ENCODE results near the gene CD28.
"Not testable (repeated sequence)": the region's sequence is repeated elsewhere in the genome, so short reads cannot be mapped to it uniquely, and the experiment has no call there.

The CD28 gene

DNA sequence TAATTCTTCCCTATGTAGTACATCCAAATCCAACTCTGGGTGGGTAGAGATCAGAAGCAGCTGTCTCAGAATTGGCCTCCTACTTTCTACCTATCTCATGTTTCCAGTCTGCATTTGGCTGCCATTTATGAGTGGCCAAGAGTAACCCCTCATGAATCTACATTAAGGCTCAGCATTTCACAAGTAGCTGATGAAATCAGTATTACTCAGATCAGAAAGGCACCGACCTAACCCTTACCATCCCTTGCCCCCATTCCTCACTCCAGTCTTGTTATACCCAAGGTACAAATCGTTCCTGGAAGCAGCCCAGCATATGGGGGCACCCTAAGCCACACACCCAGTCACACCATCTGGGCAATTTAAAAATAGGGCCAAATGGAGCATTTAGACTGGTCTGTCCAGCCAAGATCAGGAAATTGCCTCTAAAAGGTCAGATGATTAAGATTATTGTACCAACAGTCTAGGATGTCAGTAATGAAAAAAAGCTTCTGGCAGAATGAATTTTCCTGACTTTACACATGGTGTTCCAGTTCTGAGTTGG is 37.1 kb downstream of the CD28 start:
- no peak for DNase-seq (ENCODE audit: low read depth in 2 of 2, low spot score in 1 of 2)

DNA sequence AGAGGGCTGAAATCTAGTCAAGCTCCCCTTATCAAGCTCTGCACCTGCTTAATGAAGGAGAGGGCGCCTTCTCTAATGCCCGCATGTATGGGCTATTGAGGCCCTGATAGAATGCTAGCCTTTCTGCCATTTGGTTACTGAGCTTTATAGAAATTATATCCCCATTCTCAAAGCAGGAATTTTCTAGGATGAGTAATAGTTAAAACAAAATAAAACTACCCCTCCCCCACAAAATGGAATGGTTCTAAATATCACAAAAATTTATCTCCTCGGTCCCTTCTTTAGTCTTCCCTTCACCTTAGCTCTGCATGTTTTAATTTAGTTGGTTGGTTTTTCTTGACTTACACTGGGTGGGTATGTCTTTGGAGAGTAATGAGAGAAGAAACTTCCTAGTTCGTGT is 37.7 kb downstream of the CD28 start:
- DNase-seq (ENCODE audit: low read depth in 2 of 2, low spot score in 1 of 2), result no peak

- no peak for DNase-seq (ENCODE audit: low read depth in 2 of 2, low spot score in 1 of 2)
These were observed 38.8 kb downstream of the CD28 start for GRCh38 chr2:203745267-203745666.

- no peak for DNase-seq (ENCODE audit: low read depth in 2 of 2, low spot score in 1 of 2)
These were observed 42.1 kb downstream of the CD28 start for GRCh38 chr2:203748331-203749126.

GRCh38 chr2:203750346-203751068 is 44.1 kb downstream of the CD28 start:
- no peak for DNase-seq (ENCODE audit: low read depth in 2 of 2, low spot score in 1 of 2)

DNA sequence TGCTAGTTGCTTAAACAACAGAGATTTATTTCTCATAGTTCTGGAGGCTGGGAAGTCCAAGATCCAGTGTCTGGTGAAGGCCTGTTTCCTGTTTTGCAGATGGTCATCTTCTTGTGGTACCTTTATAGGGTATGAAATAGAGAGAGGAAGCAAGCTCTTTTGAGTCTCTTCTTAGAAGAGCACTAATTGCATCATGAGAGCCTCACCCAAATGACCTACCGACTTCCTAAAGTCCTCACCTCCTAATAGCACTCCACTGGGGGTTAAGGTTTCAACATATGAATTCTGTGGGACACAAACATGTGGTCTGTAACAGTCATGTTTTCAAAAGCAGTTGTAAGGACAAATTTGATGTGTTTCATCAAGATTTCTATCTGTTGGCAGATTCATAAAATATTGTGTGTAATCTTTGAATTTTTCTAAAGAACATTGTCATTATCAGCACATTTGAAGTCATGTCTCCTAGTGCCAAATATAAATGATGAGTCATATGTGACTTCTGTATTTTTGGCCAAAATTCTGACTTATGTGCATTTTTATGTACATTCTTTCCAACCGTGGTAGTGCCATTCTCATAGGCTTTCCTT is 45.3 kb downstream of the CD28 start:
- DNase-seq (ENCODE audit: low read depth in 2 of 2, low spot score in 1 of 2), result no peak

GRCh38 chr2:203756161-203756560 is 49.7 kb downstream of the CD28 start:
- DNase-seq (ENCODE audit: low read depth in 2 of 2, low spot score in 1 of 2), result no peak

- DNase-seq (ENCODE audit: low read depth in 2 of 2, low spot score in 1 of 2), result no peak
These were observed 52.6 kb downstream of the CD28 start for GRCh38 chr2:203758841-203759689.

GRCh38 chr2:203759690-203760365 is 53.4 kb downstream of the CD28 start:
- DNase-seq (ENCODE audit: low read depth in 2 of 2, low spot score in 1 of 2), result no peak

- DNase-seq (ENCODE audit: low read depth in 2 of 2, low spot score in 1 of 2), result no peak
These were observed 54.7 kb downstream of the CD28 start for GRCh38 chr2:203761121-203761520.

- DNase-seq (ENCODE audit: low read depth in 2 of 2, low spot score in 1 of 2), result no peak
These were observed 57.0 kb downstream of the CD28 start for GRCh38 chr2:203763241-203763937.

DNA sequence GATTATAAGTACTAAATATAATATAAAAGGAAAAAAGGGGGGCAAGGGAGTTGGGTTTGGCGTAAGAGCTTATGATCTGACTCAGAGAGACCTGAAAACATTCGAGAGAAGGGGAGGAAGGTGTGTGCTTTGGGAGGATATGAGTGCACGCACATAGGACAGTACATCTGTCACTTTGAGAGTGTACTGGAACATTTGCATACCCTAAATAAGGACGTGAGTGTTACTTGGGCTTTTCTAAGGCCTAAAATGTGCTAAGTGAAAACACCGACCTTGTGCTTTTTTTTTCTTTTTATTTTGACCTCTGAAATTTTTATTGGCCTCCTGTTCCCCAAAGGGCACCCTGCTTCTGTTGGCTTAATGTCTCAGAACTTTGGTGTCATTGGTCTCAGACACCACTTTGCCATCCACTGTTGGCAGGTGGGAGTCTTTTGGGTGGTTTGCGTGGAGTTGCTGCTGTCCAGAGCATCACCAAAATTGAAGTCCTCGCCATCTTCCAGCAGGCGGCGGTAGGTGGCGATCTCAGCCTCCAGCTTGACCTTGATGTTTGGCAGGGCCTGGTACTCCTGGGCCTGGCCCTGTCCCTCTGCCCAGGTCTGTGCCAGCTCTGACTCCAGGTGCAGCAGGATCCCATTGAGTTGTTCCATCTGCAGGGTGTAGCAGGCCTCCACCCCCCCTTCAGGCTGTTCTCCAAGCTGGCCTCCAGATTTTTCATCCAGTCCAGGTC is 57.7 kb downstream of the CD28 start:
- no peak for DNase-seq (ENCODE audit: low read depth in 2 of 2, low spot score in 1 of 2)

- DNase-seq (ENCODE audit: low read depth in 2 of 2, low spot score in 1 of 2), result no peak
These were observed 66.2 kb downstream of the CD28 start for GRCh38 chr2:203772456-203773165.

DNA sequence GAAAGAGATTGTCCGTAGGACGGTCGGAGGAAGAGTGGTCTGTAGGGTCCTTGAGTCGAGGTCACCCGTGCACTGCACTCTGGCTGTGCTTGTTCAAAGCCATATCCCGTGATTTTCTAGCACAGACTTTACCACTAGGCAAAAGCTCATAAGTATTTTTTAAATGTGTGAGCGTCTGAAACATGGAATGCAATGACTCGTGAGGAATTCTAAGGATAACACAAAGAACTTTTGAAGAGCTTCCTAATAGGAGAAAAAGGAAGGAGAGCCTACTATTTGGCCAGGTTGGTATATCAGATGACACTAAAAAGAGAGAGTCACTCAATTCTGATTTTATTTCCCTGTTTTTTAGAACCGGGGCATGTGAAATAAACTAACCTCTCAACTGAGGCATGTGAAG is 68.3 kb downstream of the CD28 start:
- no peak for DNase-seq (ENCODE audit: low read depth in 2 of 2, low spot score in 1 of 2)

GRCh38 chr2:203775684-203776083 is 69.2 kb downstream of the CD28 start:
- no peak for DNase-seq (ENCODE audit: low read depth in 2 of 2, low spot score in 1 of 2)

DNA sequence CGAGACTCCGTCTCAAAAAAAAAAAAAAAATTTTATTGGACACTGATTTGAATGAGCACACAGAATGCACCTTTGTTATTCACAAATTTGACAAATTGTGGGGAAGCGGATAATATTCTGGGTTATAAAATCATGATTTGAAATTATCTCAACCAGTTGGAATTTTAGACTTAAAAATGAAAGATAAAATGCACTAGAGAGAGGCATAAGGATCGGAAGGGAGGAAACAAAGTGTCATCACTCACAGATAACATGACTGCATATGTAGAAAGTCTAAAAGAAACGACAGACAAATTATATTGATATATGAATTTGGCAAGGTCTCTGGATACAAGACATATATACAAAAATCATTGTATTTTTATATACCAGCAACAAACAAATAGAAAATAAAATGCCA is 70.6 kb downstream of the CD28 start:
- no peak for DNase-seq (ENCODE audit: low read depth in 2 of 2, low spot score in 1 of 2)

DNA sequence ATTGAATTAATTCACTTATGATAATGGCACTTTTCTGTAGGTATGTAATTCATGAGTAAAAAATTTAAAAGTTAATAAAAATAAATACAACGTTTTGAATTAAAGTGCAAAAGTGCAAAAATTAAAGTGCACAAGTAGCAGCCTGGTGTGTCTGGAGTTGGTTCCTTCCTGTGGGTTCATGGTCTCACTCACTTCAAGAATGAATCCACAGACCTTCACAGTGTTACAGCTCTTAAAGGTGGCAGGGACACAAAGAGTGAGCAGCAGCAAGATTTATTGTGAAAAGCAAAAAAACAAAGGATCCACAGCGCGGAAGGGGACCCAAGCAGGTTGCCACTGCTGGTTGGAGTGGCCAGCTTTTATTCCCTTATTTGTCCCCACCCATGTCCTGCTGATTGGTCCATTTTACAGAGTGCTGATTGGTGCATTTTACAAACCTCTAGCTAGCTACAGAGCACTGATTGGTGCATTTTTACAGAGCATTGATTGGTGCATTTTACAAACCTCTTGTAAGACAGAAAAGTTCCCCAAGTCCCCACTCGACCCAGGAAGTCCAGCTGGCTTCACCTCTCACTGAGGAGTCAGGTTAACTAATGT is 73.1 kb downstream of the CD28 start:
- DNase-seq (ENCODE audit: low read depth in 2 of 2, low spot score in 1 of 2), result not testable (repeated sequence)

DNA sequence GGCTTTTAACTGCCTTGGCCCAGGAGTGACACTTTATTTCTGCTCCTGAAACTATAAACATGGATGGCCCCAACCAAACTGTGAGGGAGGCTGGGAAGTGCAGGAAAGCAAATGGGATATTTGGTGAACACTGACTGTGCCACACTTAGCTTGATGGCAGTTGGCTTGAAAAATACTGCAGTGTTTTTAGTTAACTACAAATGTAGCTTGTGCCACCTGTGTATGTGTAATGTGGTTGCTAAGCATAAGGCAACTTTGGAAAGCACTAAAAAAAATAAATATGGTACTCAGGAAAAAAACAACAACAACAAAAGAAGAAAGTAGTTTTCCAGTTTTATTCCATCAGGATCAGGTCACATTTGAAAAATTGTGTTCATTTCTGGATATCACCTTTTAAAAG is 73.8 kb downstream of the CD28 start:
- DNase-seq (ENCODE audit: low read depth in 2 of 2, low spot score in 1 of 2), result no peak

All from stimulated activated CD8-positive, alpha-beta memory T cell treated with anti-CD3 and anti-CD28 coated beads, Interleukin-4, amount 100 ng/mL, for 1 hour (primary cell).